ENCODE results near the gene SAMD4A. TPM values are rescaled to one million over a fixed set of nuclear protein-coding genes. Genes with fewer than 3 reads are reported as not detected.
A peak's percentile ranks its signal among the peaks of the same experiment; 100 is the strongest.

SAMD4A gene
- total RNA-seq, 1 donor from 2014 or later: 4.7 TPM

- no peaks in the 10 kb centered on the region for H3K27me3 Mint-ChIP-seq (ENCODE audit: low read depth)
- DNase-seq (ENCODE audit: low read depth, low spot score): no peak
- H3K9me3 Mint-ChIP-seq: peaks cover 3% of the 10 kb centered on the region
- TF ChIP-seq, protein P1, sequence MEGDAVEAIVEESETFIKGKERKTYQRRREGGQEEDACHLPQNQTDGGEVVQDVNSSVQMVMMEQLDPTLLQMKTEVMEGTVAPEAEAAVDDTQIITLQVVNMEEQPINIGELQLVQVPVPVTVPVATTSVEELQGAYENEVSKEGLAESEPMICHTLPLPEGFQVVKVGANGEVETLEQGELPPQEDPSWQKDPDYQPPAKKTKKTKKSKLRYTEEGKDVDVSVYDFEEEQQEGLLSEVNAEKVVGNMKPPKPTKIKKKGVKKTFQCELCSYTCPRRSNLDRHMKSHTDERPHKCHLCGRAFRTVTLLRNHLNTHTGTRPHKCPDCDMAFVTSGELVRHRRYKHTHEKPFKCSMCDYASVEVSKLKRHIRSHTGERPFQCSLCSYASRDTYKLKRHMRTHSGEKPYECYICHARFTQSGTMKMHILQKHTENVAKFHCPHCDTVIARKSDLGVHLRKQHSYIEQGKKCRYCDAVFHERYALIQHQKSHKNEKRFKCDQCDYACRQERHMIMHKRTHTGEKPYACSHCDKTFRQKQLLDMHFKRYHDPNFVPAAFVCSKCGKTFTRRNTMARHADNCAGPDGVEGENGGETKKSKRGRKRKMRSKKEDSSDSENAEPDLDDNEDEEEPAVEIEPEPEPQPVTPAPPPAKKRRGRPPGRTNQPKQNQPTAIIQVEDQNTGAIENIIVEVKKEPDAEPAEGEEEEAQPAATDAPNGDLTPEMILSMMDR (conservative IDR thresholded peaks at IDR 0.05): no peak
- no peak overlapping the region for H3K4me3 Mint-ChIP-seq
- no peaks in the 10 kb centered on the region for H3K36me3 Mint-ChIP-seq (ENCODE audit: low read depth)
- H3K4me1 Mint-ChIP-seq: peaks cover 32% of the 10 kb centered on the region
- no peak overlapping the region for H3K27ac Mint-ChIP-seq (ENCODE audit: unreplicated experiment)
Measured at GRCh38 chr14:54647378-54647777, 80.5 kb downstream of the SAMD4A start.

DNA sequence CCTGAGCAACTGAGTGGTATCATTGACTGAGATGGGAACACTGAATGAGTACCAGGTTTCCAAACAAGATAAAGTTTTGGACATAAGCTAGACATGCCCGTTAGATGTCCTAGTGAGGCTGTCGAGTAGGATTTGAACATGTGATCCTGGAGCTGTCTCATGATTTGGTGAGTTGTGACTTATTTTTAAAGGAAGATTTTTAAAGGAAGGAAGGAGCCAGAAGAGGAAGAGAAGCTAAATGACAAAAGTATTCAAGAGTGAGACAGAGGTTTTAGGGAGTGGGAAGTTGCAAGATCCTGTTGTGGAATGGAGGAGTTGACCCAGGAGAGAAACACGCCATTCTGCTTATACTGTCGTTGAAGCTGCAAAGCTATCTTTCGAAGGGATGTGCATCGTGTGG lies 82.1 kb downstream of the SAMD4A start:
- H3K4me1 Mint-ChIP-seq: peaks cover 34% of the 10 kb centered on the region
- no peaks in the 10 kb centered on the region for H3K36me3 Mint-ChIP-seq (ENCODE audit: low read depth)
- DNase-seq (ENCODE audit: low read depth, low spot score): no peak
- no peak overlapping the region for H3K4me3 Mint-ChIP-seq
- no peaks in the 10 kb centered on the region for H3K27me3 Mint-ChIP-seq (ENCODE audit: low read depth)
- no peak overlapping the region for H3K27ac Mint-ChIP-seq (ENCODE audit: unreplicated experiment)
- TF ChIP-seq, protein P1 (conservative IDR thresholded peaks at IDR 0.05): no peak
- peaks cover 3% of the 10 kb centered on the region for H3K9me3 Mint-ChIP-seq

- TF ChIP-seq, protein P1 (conservative IDR thresholded peaks at IDR 0.05): no peak
- Mint-ChIP-seq H3K27me3 (ENCODE audit: low read depth) (no peaks in the 10 kb centered on the region), H3K27ac (ENCODE audit: unreplicated experiment) (peak overlapping the region; percentile 23), H3K36me3 (ENCODE audit: low read depth) (no peaks in the 10 kb centered on the region), H3K4me3 (peak overlapping the region; percentile 12), H3K4me1 (peaks cover 39% of the 10 kb centered on the region), H3K9me3 (peaks cover 3% of the 10 kb centered on the region)
- no peak for DNase-seq (ENCODE audit: low read depth, low spot score)
Measured at GRCh38 chr14:54650331-54650958, 83.5 kb downstream of the SAMD4A start.

DNA sequence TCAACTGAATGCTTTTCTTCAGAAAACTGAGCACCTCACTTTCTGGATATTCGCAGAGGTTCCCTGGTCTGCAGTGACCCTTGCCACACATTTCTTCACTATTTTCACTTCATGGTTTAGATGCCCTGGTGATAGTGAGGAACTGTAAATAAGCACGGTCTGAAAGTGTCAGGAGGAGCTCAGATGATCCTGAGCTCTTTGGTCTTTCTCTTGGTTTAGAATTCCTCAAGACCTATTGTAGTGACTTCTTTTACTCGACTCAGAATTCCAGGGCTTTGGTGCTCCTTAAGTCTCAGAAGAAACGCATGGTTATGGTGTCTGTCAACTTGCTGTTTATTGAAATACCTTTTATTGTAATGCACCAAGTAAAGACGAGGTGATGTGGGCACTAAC lies 84.0 kb downstream of the SAMD4A start:
- DNase-seq (ENCODE audit: low read depth, low spot score): no peak
- H3K27ac Mint-ChIP-seq (ENCODE audit: unreplicated experiment): no peak overlapping the region
- H3K4me3 Mint-ChIP-seq: no peak overlapping the region
- no peaks in the 10 kb centered on the region for H3K36me3 Mint-ChIP-seq (ENCODE audit: low read depth)
- TF ChIP-seq, protein P1 (conservative IDR thresholded peaks at IDR 0.05): no peak
- H3K4me1 Mint-ChIP-seq: peaks cover 39% of the 10 kb centered on the region
- H3K27me3 Mint-ChIP-seq (ENCODE audit: low read depth): no peaks in the 10 kb centered on the region
- H3K9me3 Mint-ChIP-seq: peaks cover 3% of the 10 kb centered on the region

- no peak overlapping the region for H3K4me3 Mint-ChIP-seq
- DNase-seq (ENCODE audit: low read depth, low spot score): no peak
- TF ChIP-seq, protein P1 (conservative IDR thresholded peaks at IDR 0.05): no peak
Measured at GRCh38 chr14:54651649-54652048, 84.7 kb downstream of the SAMD4A start.

More at GRCh38 chr14:54651649-54652048, 84.7 kb downstream of the SAMD4A start:
- no peaks in the 10 kb centered on the region for H3K36me3 Mint-ChIP-seq (ENCODE audit: low read depth)
- no peak overlapping the region for H3K27ac Mint-ChIP-seq (ENCODE audit: unreplicated experiment)
- H3K9me3 Mint-ChIP-seq: peaks cover 3% of the 10 kb centered on the region
- H3K27me3 Mint-ChIP-seq (ENCODE audit: low read depth): no peaks in the 10 kb centered on the region
- peaks cover 39% of the 10 kb centered on the region for H3K4me1 Mint-ChIP-seq
